CD4-positive, alpha-beta memory T cell (primary cell): ENCODE measurements around the gene SLC11A1. TPM values are rescaled to one million over a fixed set of nuclear protein-coding genes. Genes with fewer than 3 reads are reported as not detected.

Source experiments
- CTCF ChIA-PET: fragments of 350-600 bp; sonication (Branson Sonifier 250); formaldehyde crosslinking; loops from one replicate; lab custom pipeline; 2021; ENCODE audit warnings: inconsistent platforms; ENCODE audit not compliant: partially characterized antibody; lab: Charles Lee
- POLR2A ChIA-PET: fragments of 350-600 bp; sonication (Branson Sonifier 250); formaldehyde crosslinking; loops from one replicate; lab custom pipeline; 2021; ENCODE audit not compliant: partially characterized antibody; lab: Charles Lee
- DNase-seq, 5 donors: peaks; one replicate each; pipeline versions ENCODE4 v3.0.0 to v3.0.0-alpha.2; 2020 to 2022; ENCODE audit warnings: mixed read lengths in 1 of 5
- H3K27ac ChIP-seq: one replicate; pipeline ENCODE4 v1.7.0; 2013; ENCODE audit warnings: low read depth, low read length
- H3K27me3 ChIP-seq: 2 replicates; pipeline ENCODE4 v1.7.0; 2013; ENCODE audit warnings: mild to moderate bottlenecking, low read length, moderate library complexity; ENCODE audit not compliant: insufficient read depth
- H3K36me3 ChIP-seq: 2 replicates; pipeline ENCODE4 v1.7.0; 2013; ENCODE audit warnings: mild to moderate bottlenecking, low read length, moderate library complexity; ENCODE audit not compliant: insufficient read depth
- H3K4me1 ChIP-seq: 2 replicates; pipeline ENCODE4 v1.7.0; 2013; ENCODE audit warnings: mild to moderate bottlenecking, low read length, moderate library complexity; ENCODE audit not compliant: insufficient read depth
- H3K4me3 ChIP-seq, 2 donors: one replicate each; pipeline ENCODE4 v1.7.0; 2013; ENCODE audit warnings: low read length in 2 of 2, mild to moderate bottlenecking in 1 of 2
- H3K9me3 ChIP-seq, 2 donors: one replicate each; pipeline ENCODE4 v1.7.0; 2013; ENCODE audit warnings: low read length in 2 of 2, control low read depth in 1 of 2; ENCODE audit not compliant: control insufficient read depth in 1 of 2
- H3K27ac Mint-ChIP-seq, 7 donors: one replicate each; pipeline ENCODE4 v1.8.0; 2020 to 2021; ENCODE audit warnings: mixed read lengths in 7 of 7, mild to moderate bottlenecking in 6 of 7, inconsistent platforms in 3 of 7, moderate library complexity in 3 of 7
- H3K27me3 Mint-ChIP-seq, 2 donors: one replicate each; pipeline ENCODE4 v1.8.0; 2020 to 2021; ENCODE audit warnings: mixed read lengths in 2 of 2
- H3K36me3 Mint-ChIP-seq, 2 donors: one replicate each; pipeline ENCODE4 v1.8.0; 2020 to 2021; ENCODE audit warnings: mixed read lengths in 2 of 2, inconsistent platforms in 1 of 2, mild to moderate bottlenecking in 1 of 2
- H3K4me1 Mint-ChIP-seq, 4 donors: one replicate each; pipeline ENCODE4 v1.8.0; 2020 to 2021; ENCODE audit warnings: mixed read lengths in 4 of 4, mild to moderate bottlenecking in 1 of 4
- H3K4me3 Mint-ChIP-seq, 8 donors: one replicate each; pipeline ENCODE4 v1.8.0; 2020 to 2021; ENCODE audit warnings: mixed read lengths in 8 of 8, mild to moderate bottlenecking in 7 of 8, moderate library complexity in 6 of 8, inconsistent platforms in 3 of 8
- H3K9me3 Mint-ChIP-seq, 8 donors: one replicate each; pipeline ENCODE4 v1.8.0; 2020 to 2021; ENCODE audit warnings: mixed read lengths in 8 of 8, mild to moderate bottlenecking in 5 of 8, inconsistent platforms in 3 of 8, moderate library complexity in 1 of 8
- intact Hi-C: fragments of 100-400 bp; cut with micrococcal nuclease; formaldehyde crosslinking; loops from one replicate; pipeline ENCODE4 v1.15.1; 2023
- polyA plus RNA-seq, 2 donors: library from polyadenylated mRNA; unstranded; fragments of 300-500 nt; fragmentation: Illumina TruSeq; gene quantifications; one replicate each; pipeline ENCODE4 v1.2.3, GENCODE V29; 2021
- total RNA-seq, 2 experiments: library from RNA; stranded (reverse); gene quantifications; one replicate each; pipeline ENCODE4 v1.2.3, GENCODE V29; 2021

The SLC11A1 gene
- total and polyA plus RNA-seq, 4 experiments from 2014 or later, result 0.37 to 1.9 (median 1.1) TPM

DNA sequence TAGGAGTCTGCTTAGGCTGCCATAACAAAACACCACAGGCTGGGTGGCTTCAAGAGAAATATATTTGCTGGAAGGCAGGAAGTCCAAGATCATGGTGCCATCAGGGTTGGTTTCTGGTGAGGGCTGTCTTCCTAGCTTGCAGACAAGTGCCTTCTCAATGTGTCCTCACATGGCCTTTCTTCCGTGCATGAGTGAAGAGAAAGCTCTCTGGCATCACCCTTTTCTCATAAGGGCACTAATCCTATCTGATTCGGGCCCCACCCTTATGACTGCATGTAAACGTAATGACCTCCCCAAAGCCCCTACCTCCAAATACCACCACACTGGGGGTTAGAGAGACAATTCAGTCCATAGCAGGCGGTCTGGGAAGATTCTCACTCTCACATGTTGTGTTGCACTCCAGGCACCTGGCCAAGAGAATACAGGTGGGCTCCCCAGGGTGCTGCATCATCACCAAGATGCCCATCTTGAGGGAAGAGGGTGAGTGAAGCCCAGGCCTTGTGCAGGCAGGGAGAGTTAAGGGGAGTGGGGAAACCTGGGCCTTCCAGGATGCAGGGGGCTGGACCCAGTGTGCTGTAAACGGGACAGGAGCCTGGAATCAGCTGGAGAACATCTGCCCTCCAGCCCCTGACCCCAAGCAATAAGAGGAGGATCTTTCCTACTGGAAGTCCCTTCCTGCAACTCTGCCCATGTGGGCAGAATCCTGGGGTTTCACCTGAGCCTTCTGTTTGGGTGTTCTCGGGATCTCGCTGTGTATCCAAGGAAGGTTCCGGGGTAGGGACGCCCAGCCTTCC lies 15.3 kb upstream of the SLC11A1 start:
- no peaks in the 10 kb centered on the region for H3K27me3 Mint-ChIP-seq
- CTCF ChIA-PET, result interaction anchor here (0.7 to 1.5 kb wide), 8 partner anchors 10 to 95 kb away, joined by 3 to 17 read pairs (median 4); partner anchors contain the start of genes CATIP and TMBIM1
- H3K4me3 ChIP-seq, result peak overlapping the region in 1 of 2 donors; percentile 60

DNA sequence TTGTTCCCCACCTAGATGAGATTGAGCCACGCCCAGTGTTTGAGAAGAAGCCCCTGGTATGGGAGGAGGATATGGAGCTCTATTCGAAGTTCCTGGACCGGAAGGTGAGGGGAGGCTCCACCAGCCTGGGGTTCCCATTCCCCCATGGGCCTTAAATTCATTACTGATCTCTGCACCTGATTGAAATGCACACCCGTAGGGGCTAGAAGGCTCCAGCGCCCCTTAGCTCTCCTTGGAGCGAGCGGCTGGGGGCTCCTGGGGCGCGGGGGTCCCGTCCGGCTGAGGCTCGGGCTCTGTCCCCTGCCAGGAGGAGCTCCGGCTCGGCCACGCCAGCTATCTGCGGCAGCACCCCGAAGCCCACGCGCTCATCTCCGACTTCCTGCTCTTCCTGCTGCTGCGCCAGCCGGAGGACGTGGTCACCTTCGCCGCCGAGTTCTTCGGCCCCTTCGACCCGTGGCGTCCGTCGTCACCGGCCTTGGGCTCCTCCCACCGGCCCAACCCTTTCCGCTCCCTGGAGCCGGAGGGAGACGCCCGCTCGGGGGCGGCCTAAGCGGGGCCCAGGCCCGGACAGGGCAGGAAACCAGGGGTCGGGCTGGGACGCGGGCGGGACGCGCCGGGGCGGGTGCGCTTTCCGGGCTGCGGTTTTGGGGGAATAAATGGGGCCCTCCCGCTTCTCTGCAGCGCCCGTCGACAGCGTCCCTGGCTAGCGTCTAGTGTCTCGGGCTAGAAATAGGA lies 14.5 kb upstream of the SLC11A1 start:
- Mint-ChIP-seq H3K4me3 (peak overlapping the region; percentile 74 to 89 (median 82)), H3K27me3 (no peaks in the 10 kb centered on the region), H3K27ac (peak overlapping the region; percentile 84 to 96 (median 90)), H3K9me3 (peaks cover 0 to 3% (median 0%) of the 10 kb centered on the region in 8 donors), H3K36me3 (no peaks in the 10 kb centered on the region), H3K4me1 (peaks cover 13 to 33% (median 25%) of the 10 kb centered on the region in 4 donors)
- ChIA-PET POLR2A (interaction anchor here (0.8 to 1.9 kb wide), 11 partner anchors 25 to 97 kb away, joined by 3 to 17 read pairs (median 5); partner anchors contain the start of genes AAMP, CTDSP1 and PNKD), CTCF (interaction anchor here (0.8 to 1.5 kb wide), 7 partner anchors 11 to 96 kb away, joined by 3 to 17 read pairs (median 4); partner anchors contain the start of genes CATIP and TMBIM1)
- H3K9me3 ChIP-seq, result peaks cover 0 to 3% of the 10 kb centered on the region in 2 donors
- no peaks in the 10 kb centered on the region for H3K27me3 ChIP-seq
- H3K36me3 ChIP-seq, result no peaks in the 10 kb centered on the region
- peak overlapping the region; percentile 42 to 60 for H3K4me3 ChIP-seq
- intact Hi-C loops, result loop anchor here (1.0 to 5.0 kb wide), 2 partner anchors 11 to 50 kb away; partner anchors contain the start of gene CATIP
- DNase-seq, result peak; percentile 64 to 74 (median 71)
- peak overlapping the region; percentile 42 for H3K27ac ChIP-seq
- peaks cover 28% of the 10 kb centered on the region for H3K4me1 ChIP-seq

More for the DNA sequence above, 15.3 kb upstream of the SLC11A1 start:
- POLR2A ChIA-PET, result interaction anchor here (0.8 to 1.9 kb wide), 11 partner anchors 26 to 96 kb away, joined by 3 to 17 read pairs (median 5); partner anchors contain the start of genes AAMP, CTDSP1 and PNKD
- H3K9me3 Mint-ChIP-seq, result peaks cover 0 to 3% (median 0%) of the 10 kb centered on the region in 8 donors
- intact Hi-C loops, result loop anchor here (1.0 to 5.0 kb wide), 2 partner anchors 11 to 50 kb away; partner anchors contain the start of gene CATIP
- H3K36me3 ChIP-seq, result no peaks in the 10 kb centered on the region
- no peaks in the 10 kb centered on the region for H3K27me3 ChIP-seq
- H3K4me3 Mint-ChIP-seq, result peak overlapping the region; percentile 74 to 86 (median 81)
- H3K4me1 Mint-ChIP-seq, result peaks cover 13 to 33% (median 25%) of the 10 kb centered on the region in 4 donors
- peak overlapping the region; percentile 42 for H3K27ac ChIP-seq
- H3K36me3 Mint-ChIP-seq, result no peaks in the 10 kb centered on the region
- peaks cover 28% of the 10 kb centered on the region for H3K4me1 ChIP-seq
- H3K27ac Mint-ChIP-seq, result peak overlapping the region; percentile 42 to 82 (median 77)
- no peak for DNase-seq
- peaks cover 0 to 3% of the 10 kb centered on the region in 2 donors for H3K9me3 ChIP-seq

DNA sequence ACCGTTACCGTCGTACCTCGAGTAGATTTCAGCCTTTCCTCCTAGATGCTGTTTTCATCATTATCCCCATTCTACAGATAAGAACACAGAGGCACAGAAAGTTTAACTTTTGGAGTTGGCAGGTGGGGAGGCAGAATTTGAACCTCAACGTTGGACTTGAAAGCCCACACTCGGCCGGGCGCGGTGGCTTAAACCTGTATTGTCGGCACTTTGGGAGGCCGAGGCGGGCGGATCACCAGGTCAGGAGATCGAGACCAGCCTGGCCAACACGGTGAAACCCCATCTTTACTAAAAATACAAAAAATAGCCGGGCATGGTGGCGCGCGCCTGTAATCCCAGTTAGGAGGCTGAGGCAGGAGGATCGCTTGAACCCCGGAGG lies 13.9 kb upstream of the SLC11A1 start:
- peaks cover 28% of the 10 kb centered on the region for H3K4me1 ChIP-seq
- Mint-ChIP-seq H3K9me3 (peaks cover 0 to 3% (median 0%) of the 10 kb centered on the region in 8 donors), H3K27me3 (no peaks in the 10 kb centered on the region), H3K36me3 (no peaks in the 10 kb centered on the region), H3K4me1 (peaks cover 13 to 33% (median 26%) of the 10 kb centered on the region in 4 donors), H3K4me3 (peak overlapping the region; percentile 74 to 89 (median 82)), H3K27ac (peak overlapping the region; percentile 84 to 96 (median 90))
- no peak for DNase-seq
- peak overlapping the region; percentile 42 to 60 for H3K4me3 ChIP-seq
- CTCF ChIA-PET, result interaction anchor here (1.2 to 1.5 kb wide), 3 partner anchors 12 to 28 kb away, joined by 5 to 17 read pairs (median 5); partner anchors contain the start of gene CATIP
- peak overlapping the region; percentile 42 for H3K27ac ChIP-seq
- H3K9me3 ChIP-seq, result peaks cover 0 to 3% of the 10 kb centered on the region in 2 donors
- H3K36me3 ChIP-seq, result no peaks in the 10 kb centered on the region
- POLR2A ChIA-PET, result interaction anchor here (1.2 to 3.6 kb wide), 9 partner anchors 25 to 98 kb away, joined by 3 to 19 read pairs (median 7); partner anchors contain the start of genes AAMP, CTDSP1 and PNKD
- intact Hi-C loops, result loop anchor here (5.0 kb wide), 1 partner anchor 51 kb away; no protein-coding TSS in a partner anchor
- no peaks in the 10 kb centered on the region for H3K27me3 ChIP-seq

DNA sequence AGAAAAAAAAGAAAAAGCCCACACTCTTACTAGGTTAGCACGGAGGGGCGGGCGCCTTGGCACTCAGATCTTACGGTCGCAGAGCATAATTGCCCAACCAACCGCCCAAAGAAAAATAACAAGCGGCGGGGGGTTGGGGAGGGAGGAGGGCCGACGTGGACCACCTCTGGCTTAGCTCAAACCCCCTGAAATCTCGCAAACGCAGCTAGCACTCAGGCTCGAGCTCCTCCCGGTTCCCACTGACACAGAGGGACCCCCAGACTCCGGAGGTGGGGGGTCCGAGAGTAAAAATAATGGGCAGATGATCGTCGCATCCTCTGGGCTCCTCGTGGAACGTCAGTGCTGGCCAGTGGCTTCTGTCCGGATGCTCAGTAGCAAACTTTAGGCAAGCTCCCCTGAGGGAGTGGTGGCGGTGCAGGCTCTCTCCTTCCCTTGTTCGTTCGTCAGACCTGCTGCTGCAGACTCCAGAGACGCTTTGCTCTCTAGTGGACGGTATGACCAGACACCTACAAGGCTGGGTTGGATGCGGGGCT lies 13.4 kb upstream of the SLC11A1 start:
- H3K36me3 ChIP-seq, result no peaks in the 10 kb centered on the region
- ChIA-PET CTCF (interaction anchor here (1.0 to 1.3 kb wide), 2 partner anchors 12 to 75 kb away, joined by 3 to 5 read pairs; partner anchors contain the start of gene CATIP), POLR2A (interaction anchor here (1.3 to 3.6 kb wide), 2 partner anchors 28 to 82 kb away, joined by 3 to 19 read pairs; no protein-coding TSS in a partner anchor)
- peaks cover 13 to 33% (median 26%) of the 10 kb centered on the region in 4 donors for H3K4me1 Mint-ChIP-seq
- H3K27ac Mint-ChIP-seq, result peak overlapping the region; percentile 40 to 87 (median 77)
- intact Hi-C loops, result loop anchor here (5.0 kb wide), 1 partner anchor 51 kb away; no protein-coding TSS in a partner anchor
- H3K9me3 Mint-ChIP-seq, result peaks cover 0 to 3% (median 0%) of the 10 kb centered on the region in 8 donors
- DNase-seq, result no peak
- peak overlapping the region; percentile 34 to 86 (median 74) for H3K4me3 Mint-ChIP-seq
- H3K27me3 Mint-ChIP-seq, result no peaks in the 10 kb centered on the region
- H3K4me1 ChIP-seq, result peaks cover 28% of the 10 kb centered on the region
- H3K9me3 ChIP-seq, result peaks cover 0 to 3% of the 10 kb centered on the region in 2 donors
- no peaks in the 10 kb centered on the region for H3K27me3 ChIP-seq
- H3K36me3 Mint-ChIP-seq, result no peaks in the 10 kb centered on the region
- H3K4me3 ChIP-seq, result no peak overlapping the region
- H3K27ac ChIP-seq, result no peak overlapping the region

DNA sequence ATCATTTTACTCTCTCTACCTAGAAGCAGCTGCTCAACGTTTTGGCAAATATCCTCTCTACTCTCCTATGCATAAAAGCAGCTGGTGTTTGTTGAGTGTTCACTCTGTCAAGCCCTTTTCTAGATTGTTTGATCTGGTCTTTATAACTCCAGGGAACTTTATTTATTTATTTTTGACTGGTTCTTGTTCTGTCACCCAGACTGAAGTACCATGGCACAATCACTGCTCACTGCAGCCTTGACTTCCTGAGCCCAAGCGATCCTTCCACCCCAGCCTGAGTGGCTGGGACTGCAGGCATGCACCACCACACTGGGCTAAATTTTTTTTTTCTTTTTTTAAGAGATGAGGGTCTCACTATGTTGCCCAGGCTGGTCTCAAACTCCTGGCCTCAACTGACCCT lies 12.7 kb upstream of the SLC11A1 start:
- Histone ChIP-seq H3K27me3 (no peaks in the 10 kb centered on the region), H3K27ac (no peak overlapping the region), H3K9me3 (peaks cover 0 to 3% of the 10 kb centered on the region in 2 donors), H3K4me3 (no peak overlapping the region), H3K4me1 (peaks cover 28% of the 10 kb centered on the region), H3K36me3 (no peaks in the 10 kb centered on the region)
- Mint-ChIP-seq H3K27me3 (no peaks in the 10 kb centered on the region), H3K4me3 (peak overlapping the region in 5 of 8 donors; percentile 42 to 58 (median 44)), H3K4me1 (peaks cover 13 to 33% (median 26%) of the 10 kb centered on the region in 4 donors), H3K36me3 (no peaks in the 10 kb centered on the region), H3K27ac (peak overlapping the region; percentile 40 to 90 (median 72)), H3K9me3 (peaks cover 0 to 3% (median 0%) of the 10 kb centered on the region in 8 donors)
- POLR2A ChIA-PET, result interaction anchor here (1.3 to 3.6 kb wide), 2 partner anchors 27 to 83 kb away, joined by 3 to 19 read pairs; no protein-coding TSS in a partner anchor
- intact Hi-C loops, result loop anchor here (5.0 kb wide), 1 partner anchor 52 kb away; no protein-coding TSS in a partner anchor
- no peak for DNase-seq
- CTCF ChIA-PET, result interaction anchor here (1.0 to 1.3 kb wide), 3 partner anchors 13 to 76 kb away, joined by 3 to 5 read pairs (median 3); partner anchors contain the start of gene CATIP
